Fibroblast of mammary gland (primary cell): ENCODE measurements around the gene GAS6.

Experiments used
- DNase-seq: peaks from one replicate; pipeline ENCODE4 v3.0.0-alpha.2; 2010; ENCODE audit warnings: low read depth
- H3K4me3 ChIP-seq: 2 replicates; pipeline ENCODE4 v1.5.1; 2011; ENCODE audit warnings: low read depth, mild to moderate bottlenecking, low read length, moderate library complexity; ENCODE audit not compliant: control insufficient read depth
- CTCF ChIP-seq: conservative IDR thresholded peaks from 2 replicates; pipeline ENCODE4 v1.5.1; 2011; ENCODE audit warnings: low read depth, low read length, inconsistent platforms; ENCODE audit not compliant: control insufficient read depth, insufficient read depth

The GAS6 gene

GRCh38 chr13:113822956-113823744, 40.7 kb downstream of the GAS6 start:
- TF ChIP-seq CTCF: no peak

GRCh38 chr13:113822266-113822665, 41.6 kb downstream of the GAS6 start:
- H3K4me3 ChIP-seq: no peak overlapping the region
- DNase-seq: no peak

More at GRCh38 chr13:113822956-113823744, 40.7 kb downstream of the GAS6 start:
- no peak for DNase-seq
- H3K4me3 ChIP-seq: no peak overlapping the region

GRCh38 chr13:113821847-113822246, 42.0 kb downstream of the GAS6 start:
- H3K4me3 ChIP-seq: no peak overlapping the region
- no peak for DNase-seq
- no peak for TF ChIP-seq CTCF

More at GRCh38 chr13:113822266-113822665, 41.6 kb downstream of the GAS6 start:
- no peak for TF ChIP-seq CTCF

GRCh38 chr13:113820813-113821651, 42.8 kb downstream of the GAS6 start:
- TF ChIP-seq CTCF: no peak
- H3K4me3 ChIP-seq: no peak overlapping the region
- peak; percentile 99 for DNase-seq

- H3K4me3 ChIP-seq: no peak overlapping the region
- TF ChIP-seq CTCF: no peak
- DNase-seq: no peak
Measured at GRCh38 chr13:113819731-113820715, 43.9 kb downstream of the GAS6 start.

GRCh38 chr13:113819341-113819730, 44.5 kb downstream of the GAS6 start:
- TF ChIP-seq CTCF: no peak
- H3K4me3 ChIP-seq: no peak overlapping the region
- DNase-seq: no peak
